ENCODE measurements around the gene MSL1.

MSL1 gene

DNA sequence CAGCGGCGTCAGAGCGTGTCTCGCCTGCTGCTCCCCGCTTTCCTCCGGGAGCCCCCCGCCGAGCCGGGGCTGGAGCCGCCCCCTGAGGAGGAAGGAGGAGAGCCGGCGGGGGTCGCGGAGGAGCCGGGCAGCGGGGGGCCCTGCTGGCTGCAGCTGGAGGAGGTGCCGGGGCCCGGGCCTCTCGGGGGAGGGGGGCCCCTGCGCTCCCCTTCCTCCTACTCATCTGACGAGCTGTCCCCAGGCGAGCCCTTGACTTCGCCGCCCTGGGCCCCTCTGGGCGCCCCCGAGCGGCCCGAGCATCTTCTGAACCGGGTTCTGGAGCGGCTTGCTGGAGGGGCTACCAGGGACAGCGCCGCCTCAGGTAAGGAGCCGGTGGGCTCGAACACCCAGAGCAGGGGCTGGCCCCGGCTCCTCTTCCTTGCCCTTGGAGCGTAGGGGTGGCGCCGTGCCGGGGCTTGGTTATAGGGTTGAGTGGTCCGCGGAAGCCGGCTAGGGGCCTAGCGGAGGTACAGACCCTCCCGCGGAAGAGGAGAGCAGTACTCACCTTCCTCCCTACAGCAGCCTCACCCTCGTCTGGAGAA, 56.3 kb downstream of the MSL1 start:
- no peak for DNase-seq

DNA sequence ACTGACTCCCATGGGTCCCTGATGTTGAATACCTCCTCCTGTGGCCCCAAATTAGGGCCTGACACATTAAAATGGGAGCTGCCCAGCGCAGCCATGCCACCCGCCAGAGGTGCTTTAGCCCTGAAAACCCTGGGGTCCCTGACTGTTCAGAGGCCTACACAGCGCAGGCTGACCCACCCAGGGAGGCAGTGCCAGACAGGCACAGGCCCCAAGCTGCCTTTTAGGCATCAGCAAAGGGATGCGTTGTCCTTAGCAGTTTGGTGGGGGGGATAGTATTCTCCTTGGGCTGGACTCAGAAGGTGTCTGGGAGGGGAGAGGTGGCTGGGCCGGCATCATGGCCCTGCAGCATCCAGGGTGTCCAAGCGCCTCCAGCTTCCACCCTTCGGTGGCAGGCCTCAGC, 56.9 kb downstream of the MSL1 start:
- no peak for DNase-seq

DNA sequence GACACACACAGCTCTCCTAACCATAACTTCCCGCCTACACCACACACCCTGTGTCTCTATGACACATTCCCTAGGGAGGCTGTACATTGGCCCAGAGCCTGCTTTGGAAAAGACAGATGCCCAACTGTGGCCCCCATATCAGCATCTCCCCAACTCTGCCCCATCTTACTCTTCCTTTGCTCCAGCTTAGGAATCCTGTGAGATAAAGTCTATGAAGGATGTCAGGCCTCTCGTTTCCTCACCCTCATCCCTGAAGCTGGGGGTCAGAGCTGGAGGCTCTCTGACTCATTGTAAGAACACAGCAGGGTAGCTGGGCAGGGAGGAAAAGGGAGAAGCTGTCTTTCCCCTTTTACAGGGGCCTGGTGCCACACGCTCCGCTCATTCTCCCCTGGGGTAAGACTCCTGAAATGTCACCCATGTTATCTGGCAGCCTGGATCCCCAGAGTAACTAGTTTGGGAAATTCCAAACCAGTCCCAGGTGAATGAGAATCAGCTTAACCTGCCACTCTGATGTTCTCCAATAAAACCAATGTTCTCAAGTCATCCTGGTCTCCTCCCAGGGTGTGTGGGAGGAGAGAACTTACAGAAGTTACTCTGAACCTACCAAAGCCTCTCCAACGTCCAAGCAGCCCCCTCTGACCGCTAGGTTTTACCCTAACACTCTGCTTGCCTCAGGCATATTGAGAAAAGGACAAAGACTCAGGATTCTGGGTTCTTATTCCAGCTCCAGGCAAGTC, 58.3 kb downstream of the MSL1 start:
- DNase-seq = no peak

DNA sequence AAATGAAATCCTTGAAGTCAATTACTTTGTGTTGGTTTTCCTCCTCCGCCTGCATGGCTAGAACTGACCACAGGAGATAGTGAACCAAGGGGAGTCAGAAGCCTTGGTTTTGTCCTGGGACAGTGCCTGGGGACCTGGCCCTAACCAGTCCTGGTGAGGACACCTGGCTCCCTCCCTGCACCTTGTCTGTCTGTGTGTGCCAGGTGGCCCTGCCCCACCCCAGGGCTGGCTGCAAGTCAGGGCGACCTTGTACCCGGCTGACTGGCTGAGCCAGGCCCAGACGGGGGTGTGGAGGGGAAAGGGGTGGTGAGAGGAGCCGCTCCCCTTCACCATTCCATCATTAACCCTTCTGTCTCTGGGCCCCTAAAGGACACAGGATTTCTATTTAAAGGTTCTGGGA, 58.9 kb downstream of the MSL1 start:
- DNase-seq = no peak

DNA sequence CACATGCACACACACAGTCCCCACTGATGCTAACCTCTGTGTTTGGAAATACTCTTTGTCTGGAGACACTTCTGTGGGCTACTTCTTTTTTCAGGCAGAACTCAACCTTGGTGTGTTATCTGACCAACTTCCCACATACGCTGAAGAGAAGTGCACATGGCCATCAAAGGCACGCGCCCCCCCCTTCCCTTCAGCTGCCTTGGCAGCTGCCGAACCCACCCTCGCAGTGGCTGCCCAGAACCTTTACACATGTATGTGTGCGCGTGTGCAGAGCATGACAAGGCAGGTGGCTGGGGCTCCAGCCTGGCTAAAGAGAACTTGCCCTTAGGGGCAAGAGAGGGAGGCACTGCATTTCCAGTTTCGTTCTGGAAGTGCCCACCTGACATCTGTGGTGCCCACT, 59.4 kb downstream of the MSL1 start:
- DNase-seq = no peak

DNA sequence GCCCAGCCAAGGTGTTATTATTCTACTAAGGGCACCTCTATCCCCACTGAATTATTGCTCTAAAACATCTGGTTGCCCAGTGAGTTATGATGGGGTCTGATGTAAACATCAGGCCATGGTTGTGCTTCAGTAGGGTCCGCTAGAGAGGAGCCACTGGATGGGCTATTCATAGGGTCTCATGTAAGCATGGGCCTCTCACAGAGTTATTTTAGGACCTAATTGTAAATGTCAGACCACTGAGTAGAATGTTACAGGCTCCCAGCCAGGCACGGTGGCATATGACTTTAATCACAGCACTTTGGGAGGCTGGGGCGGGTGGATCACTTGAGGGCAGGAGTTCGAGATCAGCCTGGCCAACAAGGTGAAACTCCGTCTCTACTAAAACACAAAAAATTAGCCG, 60.8 kb downstream of the MSL1 start:
- DNase-seq = no peak
